ENCODE results near the gene LAMB1.

Gene LAMB1

DNA sequence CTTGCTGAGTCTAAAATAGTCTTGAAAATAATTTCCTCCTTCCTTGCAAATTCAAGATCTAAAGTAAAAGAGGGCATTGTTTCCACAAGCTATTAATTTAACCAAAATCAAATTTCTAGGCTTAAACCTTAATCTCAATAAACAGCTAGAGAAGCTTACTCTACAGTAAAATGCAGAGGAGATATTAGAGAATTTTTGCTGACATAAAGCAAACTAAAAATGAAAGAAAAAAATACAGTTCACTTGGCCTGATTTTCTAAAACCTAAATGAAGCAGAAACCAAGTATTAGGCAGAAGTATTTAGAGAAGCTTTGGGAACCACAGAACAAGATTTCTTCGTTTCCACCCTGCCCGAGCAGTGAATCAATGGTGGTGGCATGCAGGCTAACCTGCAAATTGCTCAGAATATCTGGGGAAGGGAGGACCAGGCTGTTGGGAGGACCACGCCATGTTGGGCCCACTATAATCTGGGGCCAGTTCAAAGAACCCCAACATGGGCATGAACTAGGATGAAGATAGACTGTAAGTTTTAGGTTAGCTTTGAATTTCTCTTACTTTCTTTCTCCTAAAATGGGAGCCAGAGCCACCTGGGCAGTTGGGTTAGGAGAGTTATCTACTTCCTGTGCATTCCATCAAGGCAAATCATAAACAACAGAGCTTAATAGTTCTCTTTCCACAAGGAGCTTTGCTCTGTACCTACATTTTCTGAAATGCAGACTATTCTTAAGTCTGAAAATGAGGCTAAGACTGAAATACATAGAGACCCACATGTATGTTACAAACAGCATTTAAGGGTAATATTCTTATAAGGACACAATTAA, 4.1 kb downstream of the LAMB1 start:
- no peak for DNase-seq (ENCODE audit: low read depth in 2 of 2)

DNA sequence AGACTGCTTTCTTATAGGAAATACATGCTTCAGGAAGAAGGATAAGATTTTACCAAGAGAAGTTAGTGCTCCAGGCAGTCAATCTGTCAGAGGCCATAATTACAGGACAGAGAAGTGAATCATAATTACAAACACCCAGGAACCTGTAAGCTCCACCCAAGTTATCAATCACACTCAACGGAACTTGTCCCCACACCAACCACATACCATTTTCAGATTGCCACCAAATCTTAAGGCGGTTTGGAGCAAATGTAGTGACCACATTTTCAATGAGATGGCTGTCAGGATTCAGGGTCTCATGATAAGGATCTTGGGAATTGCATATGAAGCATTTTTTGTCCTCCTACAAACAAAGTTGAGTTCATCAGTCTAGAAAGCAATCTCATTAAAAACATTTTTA, 4.8 kb downstream of the LAMB1 start:
- no peak for DNase-seq (ENCODE audit: low read depth in 2 of 2)

DNA sequence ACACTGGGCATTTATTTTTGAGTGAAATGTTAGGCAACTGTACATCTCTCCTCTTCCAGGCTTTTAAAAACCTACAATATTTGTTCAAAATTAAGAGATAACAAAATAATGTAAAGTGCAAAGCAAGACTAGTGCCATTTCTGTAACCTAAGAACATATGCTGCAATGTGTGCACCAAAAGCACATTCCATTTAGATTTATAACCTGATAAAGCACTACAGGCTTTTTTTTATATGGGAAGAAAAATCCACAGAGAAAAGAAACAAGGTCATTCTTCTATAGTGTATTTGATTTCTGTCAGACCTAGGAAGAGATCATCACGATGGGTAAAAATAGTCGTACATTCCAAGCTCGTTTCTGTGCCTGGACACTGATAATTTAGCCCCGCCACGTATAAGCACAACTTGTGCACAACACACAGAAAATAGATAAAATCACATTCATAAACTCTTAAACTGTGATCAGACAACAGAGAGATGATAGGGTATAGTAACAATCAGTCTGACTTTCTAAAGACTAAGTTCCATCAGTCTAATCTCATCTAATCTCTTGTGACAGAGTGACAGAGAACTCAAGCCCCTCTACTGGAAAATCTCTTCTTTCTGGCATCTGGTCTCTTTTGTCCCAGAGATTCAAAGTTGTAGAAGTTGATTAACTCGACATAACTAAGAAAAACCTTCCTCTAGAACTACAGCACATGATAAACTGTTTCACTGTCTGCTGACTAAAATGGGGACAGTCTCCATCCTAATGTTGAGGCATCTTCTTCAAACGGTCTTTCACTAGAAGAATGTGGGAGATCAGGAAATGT, 6.7 kb downstream of the LAMB1 start:
- DNase-seq (ENCODE audit: low read depth in 2 of 2), result no peak

DNA sequence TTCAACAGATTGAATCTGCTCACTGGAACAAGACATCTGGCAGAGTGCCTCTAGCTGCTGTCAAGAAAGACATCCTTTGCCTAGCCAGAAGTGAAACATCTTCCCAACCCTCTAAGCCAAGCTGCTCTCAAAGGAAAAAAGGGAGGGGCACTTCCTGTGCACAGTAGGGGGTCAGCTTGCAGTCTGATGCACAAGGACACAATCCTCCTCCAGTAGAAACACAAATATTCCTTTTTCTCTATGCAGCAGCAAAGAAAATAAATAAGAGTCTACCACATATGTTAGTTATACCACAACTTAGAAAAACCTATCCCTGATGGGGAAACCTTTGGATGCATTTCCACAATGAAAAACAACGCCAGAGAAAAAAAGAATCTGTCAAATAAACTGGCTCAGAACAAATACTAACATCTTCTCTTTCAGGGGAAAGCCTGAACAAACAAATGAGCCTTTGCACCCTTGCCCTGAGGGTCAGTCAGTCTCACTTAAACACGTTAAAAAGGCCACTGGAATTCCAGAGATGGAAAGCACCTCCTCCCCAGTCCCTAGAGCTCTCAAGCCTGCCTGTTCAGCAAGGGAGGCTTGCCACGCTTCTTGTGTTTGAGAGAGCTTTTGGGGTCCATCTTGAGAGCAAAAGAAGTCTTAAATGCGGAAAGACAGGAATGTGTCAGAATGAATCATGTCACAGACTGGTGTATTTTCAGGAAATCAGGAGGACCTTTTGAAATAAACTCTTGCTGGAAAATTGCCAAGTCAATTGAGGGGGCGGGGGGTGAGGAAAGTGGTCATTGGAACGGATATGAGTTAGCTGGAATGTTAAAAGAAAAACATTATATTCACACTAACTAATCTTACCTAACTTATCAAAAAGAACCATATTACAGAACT, 7.5 kb downstream of the LAMB1 start:
- DNase-seq (ENCODE audit: low read depth in 2 of 2), result no peak

DNA sequence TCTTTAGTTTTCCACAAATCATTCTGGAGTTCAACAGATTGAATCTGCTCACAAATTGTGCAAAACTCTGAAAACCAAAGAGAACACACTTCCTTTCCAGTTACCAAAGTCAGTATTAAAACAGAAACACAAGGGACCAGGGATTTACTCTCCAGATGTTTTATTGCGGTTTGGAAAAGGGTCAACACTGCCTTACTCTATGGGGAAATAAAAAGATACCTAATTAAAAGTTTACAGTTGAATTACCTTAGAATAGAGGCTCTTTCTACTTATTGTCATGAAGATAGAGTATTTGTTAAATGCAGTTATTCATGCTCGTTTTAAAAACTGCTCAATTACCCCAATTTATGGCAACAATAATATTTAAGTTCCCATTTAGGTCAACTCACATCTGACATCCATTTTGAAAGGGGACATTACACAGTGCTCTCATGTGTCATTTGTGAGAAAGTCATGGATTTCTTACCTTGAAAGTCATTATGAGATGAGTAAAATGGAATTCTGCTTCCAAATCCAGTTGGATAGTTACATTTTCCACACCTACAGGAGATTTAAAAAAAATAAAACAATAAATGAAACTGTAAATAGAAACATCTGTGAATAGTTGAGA, 8.4 kb downstream of the LAMB1 start:
- DNase-seq (ENCODE audit: low read depth in 2 of 2), result no peak

DNA sequence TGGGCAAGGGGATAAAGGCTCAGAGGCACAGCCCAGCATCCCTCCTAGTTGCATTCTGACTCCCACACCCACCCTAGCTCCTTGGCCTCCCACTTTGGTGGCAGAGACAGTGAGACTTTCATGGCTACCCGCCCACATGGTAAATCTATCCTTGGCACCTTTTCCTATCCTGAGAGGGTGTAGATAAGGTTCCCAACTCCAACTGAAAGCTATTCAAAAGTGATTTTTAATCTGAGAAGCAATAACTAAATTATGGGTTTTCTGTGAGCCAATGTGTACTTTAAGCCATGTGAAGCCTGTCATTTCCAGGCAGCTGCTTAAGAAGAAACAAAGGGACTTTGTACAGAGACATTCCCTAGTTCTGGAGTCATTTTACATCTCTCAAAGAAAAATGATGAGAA, 9.1 kb downstream of the LAMB1 start:
- DNase-seq (ENCODE audit: low read depth in 2 of 2), result no peak

DNA sequence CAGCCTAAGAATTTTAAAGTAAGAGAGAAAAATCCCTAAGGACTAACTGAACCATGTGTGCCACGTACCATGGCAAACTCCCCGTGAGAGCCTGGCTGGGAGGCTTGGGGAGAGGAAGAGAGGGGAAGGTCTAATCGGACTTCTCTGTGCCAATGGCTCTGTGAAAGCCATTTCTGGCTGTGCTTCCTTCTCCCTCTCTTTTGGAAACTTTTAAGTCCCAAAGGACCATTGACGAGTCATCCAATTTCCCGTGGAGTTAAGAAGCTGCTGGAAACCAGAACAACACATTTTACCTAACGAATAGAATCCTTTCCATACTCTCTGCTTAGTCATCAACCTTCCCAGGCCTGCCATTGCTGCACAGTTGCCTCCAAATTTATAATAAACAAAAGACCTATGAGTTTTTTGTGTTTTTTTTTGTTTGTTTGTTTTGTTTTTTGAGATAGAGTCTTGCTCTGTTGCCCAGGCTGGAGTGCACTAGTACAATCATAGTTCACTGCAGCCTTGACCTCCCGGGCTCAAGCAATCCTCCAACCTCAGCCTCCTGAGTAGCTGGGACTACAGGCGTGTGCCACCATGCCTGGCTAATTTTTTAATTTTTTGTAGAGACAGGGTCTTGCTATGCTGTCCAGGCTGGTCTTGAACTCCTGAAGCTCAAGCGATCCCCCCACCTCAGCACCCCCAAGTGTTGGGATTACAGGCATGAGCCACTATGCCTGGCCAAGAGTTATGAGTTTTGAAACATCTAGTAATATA, 13.2 kb downstream of the LAMB1 start:
- no peak for DNase-seq (ENCODE audit: low read depth in 2 of 2)

DNA sequence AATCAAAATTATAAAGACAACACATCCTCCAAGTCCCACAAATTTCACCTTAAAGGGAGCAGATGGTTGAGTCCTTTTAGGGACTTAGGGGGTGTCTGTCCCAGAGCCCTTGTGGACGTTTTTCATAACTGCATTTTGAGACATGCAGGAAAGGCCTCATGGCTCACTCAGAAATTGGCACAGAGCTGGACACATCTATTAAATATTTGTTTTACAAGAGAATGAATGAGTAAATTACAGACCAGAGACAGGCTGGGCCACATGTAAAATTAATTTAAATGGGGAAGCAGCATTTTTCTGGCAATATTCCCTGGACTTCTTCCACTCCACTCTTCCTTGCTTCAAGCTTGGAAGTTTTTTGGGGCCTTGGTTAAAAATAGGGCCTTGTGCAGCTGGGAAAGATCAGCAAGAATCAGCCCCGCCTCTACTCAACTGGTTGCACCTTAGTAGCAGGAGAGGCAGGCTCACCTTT, 20.0 kb downstream of the LAMB1 start:
- no peak for DNase-seq (ENCODE audit: low read depth in 2 of 2)

DNA sequence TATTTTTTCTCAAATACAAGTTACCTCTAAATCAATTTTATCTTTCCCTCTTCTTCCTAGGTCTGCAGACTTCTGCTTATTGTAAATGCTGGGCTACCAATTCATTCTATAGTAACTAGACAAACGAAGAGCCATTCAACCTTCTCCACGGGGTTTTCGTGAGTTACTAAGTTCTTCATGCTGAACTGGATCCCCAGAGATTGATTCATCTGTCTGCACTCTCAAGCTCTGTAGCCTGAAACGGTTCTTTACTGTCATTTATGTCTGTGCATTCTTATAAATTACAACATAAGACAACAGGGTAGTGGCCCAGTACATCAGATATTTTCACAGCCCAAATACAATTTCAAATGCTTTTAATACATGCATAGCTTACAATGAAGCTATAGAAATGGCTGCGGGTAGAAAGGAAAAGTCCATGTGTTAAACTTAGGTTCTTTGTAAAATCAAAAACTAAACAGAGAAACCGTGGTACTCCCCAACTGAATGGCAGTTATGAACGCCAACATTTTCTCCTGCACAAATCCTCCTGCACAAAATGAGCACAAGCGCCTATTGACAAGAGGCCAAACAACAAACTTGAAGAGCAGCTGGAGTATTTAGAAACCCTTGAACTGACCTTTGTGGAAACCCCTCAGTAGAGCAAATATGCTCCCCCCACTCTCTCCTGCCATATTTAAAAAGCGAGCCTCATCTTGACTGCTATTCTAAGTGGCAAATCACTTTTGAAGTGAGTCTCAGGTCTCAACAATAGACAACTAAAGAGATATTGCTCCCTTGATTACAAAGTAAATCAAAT, 20.7 kb downstream of the LAMB1 start:
- no peak for DNase-seq (ENCODE audit: low read depth in 2 of 2)

DNA sequence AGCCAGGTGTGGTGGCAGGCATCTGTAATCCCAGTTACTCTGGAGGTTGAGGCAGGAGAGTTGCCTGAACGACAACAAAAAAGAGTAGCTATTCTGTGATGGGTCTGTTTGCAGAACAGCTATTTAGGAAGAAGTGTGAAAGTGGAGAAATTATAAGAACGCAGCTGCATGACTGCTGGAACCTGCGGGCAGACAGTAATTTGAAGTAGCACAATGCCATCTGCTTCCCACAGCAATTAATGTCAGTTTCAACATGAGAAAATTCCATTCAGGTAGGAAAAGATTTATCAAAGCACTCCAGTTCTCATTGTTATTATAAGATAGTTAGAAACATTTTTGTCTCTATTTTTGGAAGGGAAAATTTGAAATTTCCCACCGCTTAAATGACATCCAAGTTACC, 21.5 kb downstream of the LAMB1 start:
- no peak for DNase-seq (ENCODE audit: low read depth in 2 of 2)

DNA sequence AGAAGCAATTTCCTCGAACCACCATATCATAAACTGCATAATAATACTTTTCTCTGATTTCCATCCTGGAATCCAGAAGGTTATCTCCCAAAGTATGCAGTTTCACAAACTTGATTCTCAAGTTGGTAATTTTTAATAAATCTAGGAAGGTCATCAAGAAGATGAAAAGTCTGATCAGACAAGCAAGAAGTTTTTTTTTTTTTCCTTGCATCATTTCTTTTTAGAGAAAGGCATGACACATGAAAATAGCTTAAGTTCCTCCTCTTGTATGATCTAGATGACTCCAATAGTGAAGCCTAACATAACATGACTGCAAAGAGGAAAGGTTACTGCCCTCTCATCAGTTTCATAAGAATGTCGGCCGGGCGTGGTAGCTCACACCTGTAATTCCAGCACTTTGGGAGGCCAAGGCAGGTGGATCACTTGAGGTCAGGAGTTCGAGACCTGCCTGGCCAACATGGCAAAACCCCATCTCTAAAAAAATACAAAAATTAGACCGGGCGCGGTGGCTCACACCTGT, 22.2 kb downstream of the LAMB1 start:
- DNase-seq (ENCODE audit: low read depth in 2 of 2), result no peak

DNA sequence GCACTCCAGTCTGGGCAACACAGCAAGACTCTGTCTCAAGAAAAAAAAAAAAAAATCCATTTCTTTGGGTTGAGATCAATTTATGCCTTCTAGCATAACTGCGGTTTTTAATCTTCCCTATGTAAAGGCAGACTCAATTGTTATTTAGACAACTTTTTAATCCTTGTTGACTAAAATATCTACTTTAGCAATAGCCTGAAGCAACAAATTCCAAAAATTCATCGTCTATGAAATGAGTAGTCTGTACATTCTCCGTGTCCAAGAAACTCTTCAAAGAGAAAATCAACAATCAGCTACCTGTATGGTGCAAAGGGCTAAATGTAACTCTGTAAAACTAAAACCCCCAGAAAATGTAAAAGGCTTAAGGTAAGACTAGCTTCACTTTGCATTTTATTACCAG, 22.8 kb downstream of the LAMB1 start:
- DNase-seq (ENCODE audit: low read depth in 2 of 2), result no peak

DNA sequence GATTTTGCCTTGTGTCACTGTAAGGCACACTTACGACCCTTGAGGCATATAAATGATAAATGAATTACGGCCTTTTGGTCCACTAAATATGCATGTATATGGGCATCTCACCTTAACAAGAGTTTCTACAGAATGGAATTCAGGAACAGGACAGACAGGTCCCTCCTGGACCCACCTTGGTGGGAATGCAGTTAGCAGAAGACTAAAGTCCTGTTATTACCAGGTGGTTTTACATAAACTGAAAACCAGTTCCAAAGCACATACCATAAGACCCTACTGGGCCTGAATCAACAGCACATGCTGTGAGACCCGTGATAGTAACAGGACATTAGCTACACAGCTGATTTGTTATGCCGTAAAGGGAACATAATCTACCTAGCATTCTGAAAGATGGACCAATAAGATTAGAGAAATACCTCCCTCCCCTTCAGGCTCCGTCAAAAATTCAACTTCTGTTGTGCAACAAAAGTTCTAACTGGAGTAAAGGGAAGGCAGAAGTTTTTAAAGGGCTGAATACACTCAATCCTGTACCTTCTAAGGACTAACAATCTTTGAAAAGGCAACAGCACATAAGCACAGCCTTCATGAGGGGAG, 24.0 kb downstream of the LAMB1 start:
- no peak for DNase-seq (ENCODE audit: low read depth in 2 of 2)

DNA sequence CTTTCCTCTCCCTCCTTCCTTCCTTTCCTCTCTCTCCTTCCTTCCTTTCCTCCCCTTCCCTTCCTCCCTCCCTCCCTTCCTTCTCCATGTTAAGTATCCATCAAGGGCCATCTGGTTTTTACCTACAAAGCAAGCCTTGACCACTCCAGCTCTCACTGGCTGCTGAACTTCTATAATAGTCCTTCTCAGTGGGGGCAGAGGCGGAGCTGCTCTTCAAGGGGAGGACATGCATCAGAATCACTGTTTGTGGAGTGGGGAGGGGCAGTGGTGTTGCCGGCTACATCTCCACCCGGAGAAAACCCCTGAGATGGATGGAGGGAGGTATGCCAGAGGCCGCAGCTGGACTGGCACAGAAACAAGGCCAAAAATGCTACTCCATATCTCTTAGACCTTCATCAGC, 25.9 kb downstream of the LAMB1 start:
- no peak for DNase-seq (ENCODE audit: low read depth in 2 of 2)

DNA sequence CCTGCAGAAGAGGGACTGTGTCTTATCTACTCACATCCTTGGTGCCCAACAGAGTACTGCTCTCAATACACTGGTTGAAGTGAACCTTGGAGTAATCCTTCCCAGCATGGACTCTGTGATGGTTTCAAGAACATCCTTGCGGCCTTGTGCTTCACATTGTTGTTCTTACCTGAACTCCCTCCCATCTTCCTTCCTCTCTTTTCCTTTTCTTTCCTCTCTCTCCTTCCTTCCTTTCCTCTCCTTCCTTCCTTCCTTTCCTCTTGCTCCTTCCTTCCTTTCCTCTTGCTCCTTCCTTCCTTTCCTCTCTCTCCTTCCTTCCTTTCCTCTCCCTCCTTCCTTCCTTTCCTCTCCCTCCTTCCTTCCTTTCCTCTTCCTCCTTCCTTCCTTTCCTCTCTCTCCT, 26.3 kb downstream of the LAMB1 start:
- no peak for DNase-seq (ENCODE audit: low read depth in 2 of 2)

DNA sequence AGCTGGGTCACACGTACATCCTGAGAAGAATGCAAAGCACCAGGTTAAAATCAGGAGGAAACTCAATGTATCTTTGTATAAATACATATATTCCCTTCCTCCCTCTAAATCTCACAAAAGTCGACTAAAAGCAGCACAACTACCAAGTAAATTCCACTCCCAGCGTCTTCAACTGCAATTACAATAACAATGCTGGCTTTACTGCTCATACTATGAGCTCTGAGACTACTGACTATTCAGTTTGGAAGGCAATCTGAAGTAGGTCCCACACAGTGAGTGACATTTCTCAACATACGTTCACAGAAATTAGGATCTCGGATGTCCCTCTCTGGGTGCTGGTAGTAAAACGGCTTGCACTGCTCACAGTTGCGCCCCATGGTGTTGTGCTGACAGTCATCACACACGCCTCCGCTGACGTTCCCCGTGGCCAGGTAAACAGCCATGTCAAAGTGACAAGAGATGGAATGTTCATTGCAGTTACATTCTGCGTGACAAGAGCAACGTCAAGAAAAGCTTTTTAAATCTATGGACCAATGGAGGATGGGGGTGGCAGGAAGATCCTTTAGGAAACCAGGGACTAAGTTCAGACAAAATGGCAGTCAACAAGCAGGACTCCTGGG, 27.5 kb downstream of the LAMB1 start:
- no peak for DNase-seq (ENCODE audit: low read depth in 2 of 2)

DNA sequence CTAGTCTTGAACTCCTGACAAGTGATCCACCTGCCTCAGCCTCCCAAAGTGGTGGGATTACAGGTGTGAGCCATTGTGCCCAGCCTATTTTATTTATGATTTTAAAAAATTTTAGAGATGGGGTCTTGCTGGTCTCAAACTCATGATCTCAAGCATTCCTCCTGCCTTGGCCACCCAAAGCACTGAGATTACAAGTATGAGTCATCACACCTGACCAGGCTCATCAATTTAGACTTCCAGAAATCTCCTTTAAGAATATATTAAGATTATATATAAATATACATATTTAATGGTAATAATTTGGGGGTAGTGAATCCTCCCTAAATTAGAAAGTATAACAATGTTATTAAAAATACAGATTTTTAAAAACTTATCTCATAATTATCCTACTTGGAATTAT, 29.1 kb downstream of the LAMB1 start:
- DNase-seq (ENCODE audit: low read depth in 2 of 2), result no peak

DNA sequence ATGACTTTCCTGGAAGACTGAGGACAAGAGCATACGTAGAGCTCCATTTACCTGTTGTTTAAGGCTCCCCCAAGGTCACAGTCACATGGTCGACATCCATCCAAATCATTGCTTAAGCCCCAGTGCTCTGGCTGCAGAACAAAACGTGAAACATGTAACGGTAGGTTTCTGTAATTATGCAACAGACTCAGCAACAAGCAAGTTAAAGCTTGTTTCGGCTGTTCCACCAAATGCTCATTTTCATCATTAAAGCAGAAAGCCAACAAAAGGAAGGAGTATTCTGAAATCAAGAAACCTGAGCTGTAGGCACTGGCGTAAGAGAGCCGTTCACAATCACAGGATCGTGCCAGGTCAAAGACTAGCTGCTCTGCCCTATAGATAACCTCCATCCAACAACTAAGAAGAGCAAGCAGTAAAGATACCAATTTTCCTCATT, 30.0 kb downstream of the LAMB1 start:
- no peak for DNase-seq (ENCODE audit: low read depth in 2 of 2)

DNA sequence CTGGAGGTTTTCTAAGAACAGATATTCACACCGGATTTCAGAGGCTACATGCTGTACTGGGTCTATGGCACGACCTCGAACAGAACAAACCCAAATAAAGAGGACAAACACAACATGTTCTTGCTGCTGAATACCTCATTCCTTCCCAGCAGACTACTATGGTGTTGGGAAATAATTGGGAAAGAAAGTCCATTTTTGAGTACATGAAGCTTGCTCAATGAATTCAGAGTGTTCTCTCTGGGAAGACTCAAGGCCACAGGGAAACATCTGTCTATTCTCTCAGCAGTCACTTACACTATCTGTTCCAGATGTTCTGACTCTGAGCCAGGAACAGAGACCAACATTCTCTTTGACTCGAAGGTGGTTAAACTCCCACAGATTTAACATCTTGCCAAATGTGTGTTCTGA, 30.9 kb downstream of the LAMB1 start:
- DNase-seq (ENCODE audit: low read depth in 2 of 2), result no peak

All from stimulated activated CD8-positive, alpha-beta memory T cell treated with anti-CD3 and anti-CD28 coated beads, Interleukin-15, amount 100 ng/mL, for 4 hours (primary cell).